CD1c-positive myeloid dendritic cell (primary cell): ENCODE data around the gene KCNQ2.

ENCODE experiments used
- DNase-seq: peaks from one replicate; pipeline ENCODE4 v3.0.0-alpha.2; 2016; ENCODE audit errors: extremely low spot score

KCNQ2 gene

DNA sequence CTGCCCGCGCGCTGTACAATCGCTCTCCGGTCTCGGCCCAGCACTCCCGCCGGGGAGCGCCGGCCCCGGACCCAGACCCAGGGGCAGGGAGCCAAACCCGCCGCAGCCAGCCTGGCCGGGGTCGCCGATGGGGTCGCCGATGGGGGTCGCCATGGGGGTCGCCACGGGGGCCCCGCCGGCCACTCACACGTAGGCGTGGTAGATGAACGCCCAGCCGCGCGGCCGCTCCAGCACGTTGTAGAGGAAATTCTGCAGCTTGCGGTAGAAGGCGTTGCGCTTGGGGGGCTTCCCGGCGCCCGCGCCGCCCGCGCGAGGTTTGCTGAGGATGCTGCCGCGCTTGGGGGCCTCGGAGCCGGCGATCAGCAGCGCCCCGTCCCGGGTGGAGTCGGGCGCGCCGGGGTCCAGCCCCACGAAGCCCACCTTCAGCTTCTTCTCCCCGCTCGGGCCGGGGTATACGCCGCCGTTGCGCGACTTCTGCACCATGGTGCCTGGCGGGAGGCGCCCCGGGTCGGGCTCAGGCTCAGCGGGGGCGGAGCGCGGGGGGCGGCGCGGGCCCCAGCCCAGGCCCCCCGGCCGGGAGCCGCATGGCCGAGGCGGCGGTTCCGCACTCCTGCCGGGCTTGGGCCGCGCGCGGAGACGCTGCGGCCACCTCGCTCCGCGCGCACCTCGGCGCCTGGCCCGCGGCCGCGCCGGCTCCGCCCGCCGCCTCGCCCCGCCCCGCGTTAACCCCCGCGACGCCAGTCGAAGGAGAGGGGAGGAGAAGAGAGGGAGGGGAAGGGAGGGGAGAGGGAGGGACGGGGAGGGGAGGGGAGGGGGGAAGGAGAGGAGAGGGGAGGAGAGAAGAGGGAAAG is at the start of gene KCNQ2:
Gene KCNQ2 (minus strand): TSS at position 675 of the 851 bp plus-strand sequence. CDS start 192 bp downstream, at position 483.
- no peak for DNase-seq

DNA sequence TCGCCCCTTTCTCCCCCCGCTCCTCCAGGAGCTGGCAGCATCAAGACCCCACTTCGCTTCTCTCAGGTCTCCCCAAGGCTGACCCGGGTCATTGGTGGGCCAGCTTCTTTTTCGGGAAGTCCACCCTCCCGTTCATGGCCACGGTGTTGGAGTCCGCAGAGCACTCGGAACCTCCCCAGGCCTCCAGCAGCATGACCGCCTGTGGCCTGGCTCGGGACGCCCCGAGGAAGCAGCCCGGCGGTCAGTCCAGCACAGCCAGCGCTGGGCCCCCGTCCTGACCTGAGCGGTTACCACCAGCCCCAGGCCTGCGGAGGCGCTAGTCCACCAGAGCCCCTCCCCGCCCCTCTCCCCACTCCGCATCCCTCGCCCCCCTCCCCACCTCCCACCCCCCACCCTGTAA is 49.1 kb upstream of the KCNQ2 start:
- DNase-seq = no peak

DNA sequence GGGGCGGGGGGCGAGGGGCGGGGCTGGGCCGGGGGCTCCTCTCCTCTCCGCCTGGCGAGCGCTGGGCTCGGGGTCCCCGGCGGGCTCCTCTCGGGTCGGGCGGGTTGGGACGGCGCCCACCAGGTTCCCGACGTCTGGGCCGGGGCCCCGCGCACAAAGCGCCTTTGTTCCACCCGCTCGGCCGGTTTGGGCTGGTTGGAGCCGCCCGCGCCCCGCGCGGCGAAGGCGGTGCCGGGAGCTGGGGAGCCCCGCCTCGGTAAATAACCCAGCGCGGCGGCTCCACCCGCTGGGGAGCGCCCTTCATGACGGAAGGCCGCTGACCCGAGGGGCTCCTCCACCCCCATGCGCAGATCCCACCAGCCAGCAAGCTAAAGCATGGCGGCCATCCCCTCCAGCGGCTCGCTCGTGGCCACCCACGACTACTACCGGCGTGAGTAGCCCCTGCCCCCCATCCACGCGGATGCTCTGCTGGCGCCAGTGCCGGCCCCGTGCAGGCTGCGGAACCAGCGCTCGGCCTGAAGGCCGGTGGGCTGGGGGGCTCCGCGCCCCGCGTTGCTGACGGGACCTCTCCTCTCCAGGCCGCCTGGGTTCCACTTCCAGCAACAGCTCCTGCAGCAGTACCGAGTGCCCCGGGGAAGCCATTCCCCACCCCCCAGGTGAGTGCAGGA is 48.6 kb upstream of the KCNQ2 start:
- DNase-seq = peak; percentile 76

GRCh38 chr20:63520504-63520933 is 48.1 kb upstream of the KCNQ2 start, which contains the start of gene PPDPF:
PPDPF (plus strand) TSS chr20:63520765; CDS start chr20:63521309, 544 bp downstream.
- DNase-seq = peak; percentile 93

- no peak for DNase-seq
These were observed 47.4 kb upstream of the KCNQ2 start for GRCh38 chr20:63519668-63520503.

GRCh38 chr20:63518946-63519667 is 46.7 kb upstream of the KCNQ2 start:
- no peak for DNase-seq

GRCh38 chr20:63518351-63518861 is 46.0 kb upstream of the KCNQ2 start:
- no peak for DNase-seq

DNA sequence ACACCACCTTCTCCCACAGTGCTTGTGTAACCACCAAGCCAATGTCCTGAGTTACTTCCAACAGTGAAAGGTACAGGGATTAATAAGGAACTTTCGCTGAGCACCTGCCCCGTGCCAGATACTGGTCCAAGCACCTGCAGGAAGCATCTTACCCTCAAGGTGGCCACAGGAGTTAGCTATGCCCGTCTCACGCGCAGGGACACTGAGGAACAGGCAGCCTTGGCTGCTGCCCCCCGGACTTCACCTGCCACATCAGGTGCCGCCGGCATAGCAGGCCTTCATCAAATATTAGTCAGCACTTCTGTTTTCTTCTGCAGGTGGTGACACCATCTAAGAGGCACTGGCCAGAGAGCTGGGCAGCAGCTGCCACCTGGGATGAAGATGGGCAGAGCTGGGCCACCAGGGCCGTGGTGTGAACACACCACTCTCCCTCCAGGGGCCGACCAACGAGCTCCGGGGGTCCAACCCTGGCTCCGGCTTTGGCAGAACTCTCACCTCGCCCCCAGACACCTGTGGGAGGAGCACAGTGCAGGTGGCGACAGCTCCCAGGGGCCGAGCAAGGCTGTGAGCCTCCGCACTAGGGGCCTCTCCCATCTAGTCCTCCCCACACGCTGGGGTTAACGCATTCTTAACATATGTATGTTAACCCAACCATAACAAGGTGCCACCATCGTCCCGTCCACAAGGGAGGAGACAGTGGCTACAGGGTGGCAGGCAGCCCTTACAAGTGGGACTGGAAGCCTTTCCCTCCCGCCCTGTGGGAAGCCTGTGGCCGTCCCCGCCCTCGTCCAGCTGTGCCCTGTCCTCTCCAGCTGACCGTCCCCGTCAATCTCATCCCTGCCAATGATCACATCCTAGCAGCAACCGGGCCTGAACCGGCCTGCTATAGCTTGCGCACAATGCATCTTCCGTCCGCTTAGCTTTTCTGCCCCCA is 45.2 kb upstream of the KCNQ2 start:
- DNase-seq = no peak

- peak; percentile 53 for DNase-seq
These were observed 42.1 kb upstream of the KCNQ2 start for GRCh38 chr20:63514520-63514919.

DNA sequence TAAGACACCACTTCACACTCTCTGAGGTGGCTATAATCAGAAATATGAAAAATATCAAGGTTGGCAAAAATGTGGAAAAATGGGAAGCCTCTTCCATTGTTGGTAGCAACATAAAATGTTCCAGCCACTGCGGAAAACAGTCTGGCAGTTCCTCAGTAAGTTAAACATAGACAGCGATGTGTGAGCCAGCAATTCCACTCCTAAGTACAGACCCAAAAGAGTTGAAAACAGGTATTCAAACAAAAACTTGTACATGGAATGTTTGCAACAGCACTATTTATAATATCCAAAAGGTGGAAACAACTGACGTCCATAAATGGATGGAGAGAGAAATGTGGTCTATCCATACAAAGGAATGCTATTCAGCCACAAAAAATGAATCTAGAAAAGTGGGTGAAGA is 40.8 kb upstream of the KCNQ2 start:
- no peak for DNase-seq

- DNase-seq = no peak
These were observed 36.7 kb upstream of the KCNQ2 start for GRCh38 chr20:63509088-63509564.

DNA sequence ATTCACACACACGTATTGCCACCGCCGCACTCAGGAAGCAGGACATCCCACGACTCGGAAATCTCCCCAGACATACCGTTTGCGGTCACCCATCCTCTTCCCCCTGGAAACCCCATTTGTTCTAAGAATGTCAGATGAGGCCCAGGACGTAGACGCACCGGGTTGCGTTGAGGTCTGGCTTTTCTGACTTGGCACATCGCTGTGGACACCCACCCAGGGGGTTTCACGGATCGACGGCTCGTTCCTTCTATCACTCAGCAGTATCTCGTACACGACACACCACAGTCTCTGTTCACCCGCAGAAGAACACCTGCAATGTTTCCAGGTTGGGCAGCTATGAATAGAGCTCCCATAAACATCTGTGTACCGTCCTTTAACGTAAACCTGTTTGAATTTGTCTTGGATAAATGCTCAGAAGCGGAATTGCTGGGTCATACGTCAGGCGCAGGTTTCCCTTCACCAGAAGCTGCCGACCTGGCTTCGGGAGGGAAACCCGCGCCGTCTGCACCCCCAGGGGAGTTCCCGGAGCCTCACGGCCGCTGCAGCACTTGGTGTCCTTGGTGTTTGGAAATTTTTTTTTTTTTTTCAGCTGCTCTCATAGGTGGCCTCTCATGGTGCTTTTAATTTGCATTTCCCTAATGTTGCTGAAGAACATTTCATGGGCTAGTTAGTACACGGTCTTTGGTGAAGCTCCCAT is 35.8 kb upstream of the KCNQ2 start:
- no peak for DNase-seq

DNA sequence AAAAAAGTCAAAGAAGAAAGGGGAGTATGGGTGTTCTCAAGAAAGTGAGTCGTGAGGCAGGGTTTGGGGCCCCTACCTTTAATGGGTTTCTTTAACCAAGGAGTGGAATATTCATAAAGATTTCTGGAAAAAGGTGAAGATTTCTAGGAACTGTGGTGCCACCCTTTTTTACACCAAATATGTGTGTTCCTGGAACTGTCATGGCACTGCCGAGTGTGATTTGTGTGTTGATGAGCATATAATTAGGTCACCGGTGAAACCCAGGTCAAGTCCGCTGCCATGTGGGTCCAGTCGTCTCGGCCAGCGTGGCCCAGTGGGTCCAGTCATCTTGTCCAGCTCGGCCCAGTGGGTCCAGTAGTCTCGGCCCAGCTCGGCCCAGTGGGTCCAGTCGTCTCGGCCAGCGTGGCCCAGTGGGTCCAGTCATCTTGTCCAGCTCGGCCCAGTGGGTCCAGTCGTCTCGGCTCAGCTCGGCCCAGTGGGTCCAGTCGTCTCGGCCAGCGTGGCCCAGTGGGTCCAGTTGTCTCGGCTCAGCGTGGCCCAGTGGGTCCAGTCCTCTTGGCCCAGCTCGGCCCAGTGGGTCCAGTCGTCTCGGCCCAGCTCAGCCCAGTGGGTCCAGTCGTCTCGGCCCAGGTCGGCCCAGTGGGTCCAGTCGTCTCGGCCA is 34.8 kb upstream of the KCNQ2 start:
- DNase-seq = no peak

DNA sequence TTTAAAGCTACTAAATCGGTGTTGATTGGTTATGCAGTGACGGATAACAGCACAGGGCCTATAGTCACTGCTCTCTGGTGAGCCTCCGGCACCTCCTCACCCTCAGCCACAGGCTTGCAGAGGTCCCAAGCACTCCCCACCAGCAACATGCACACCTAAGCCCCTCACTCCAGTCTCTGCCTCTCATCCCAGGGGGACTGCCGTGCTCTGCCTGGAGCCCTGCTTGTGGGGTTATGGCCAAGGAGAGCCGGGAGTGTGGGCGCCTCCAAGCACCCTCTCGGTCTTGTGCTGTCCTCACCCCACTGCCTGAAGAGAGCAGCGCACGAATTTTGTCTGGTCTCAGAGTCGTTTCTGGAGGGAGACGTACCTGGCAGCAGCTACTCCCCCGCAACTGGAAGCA is 33.3 kb upstream of the KCNQ2 start:
- DNase-seq = no peak

GRCh38 chr20:63505281-63505680 is 32.8 kb upstream of the KCNQ2 start:
- no peak for DNase-seq

GRCh38 chr20:63504642-63505041 is 32.2 kb upstream of the KCNQ2 start:
- DNase-seq = no peak

GRCh38 chr20:63503524-63503923 is 31.1 kb upstream of the KCNQ2 start:
- DNase-seq = no peak

- no peak for DNase-seq
These were observed 30.3 kb upstream of the KCNQ2 start for GRCh38 chr20:63502671-63503172.
